HG03575 (cell line): ENCODE measurements around the gene CDH16.

Source experiments
- ATAC-seq: cut with Tn5 transposase; IDR thresholded peaks from one replicate; pipeline ENCODE4 v1.9.1; 2021; ENCODE audit not compliant: unreplicated experiment, insufficient number of reproducible peaks, low FRiP score; ENCODE audit errors: extremely low read depth

CDH16 gene

GRCh38 chr16:66933776-66934137 is 15.1 kb upstream of the CDH16 start:
- no peak for ATAC-seq

GRCh38 chr16:66932076-66932475 is 13.4 kb upstream of the CDH16 start:
- ATAC-seq: no peak

GRCh38 chr16:66931665-66932064 is 13.0 kb upstream of the CDH16 start:
- ATAC-seq: no peak

GRCh38 chr16:66930189-66930588 is 11.5 kb upstream of the CDH16 start:
- ATAC-seq: no peak

GRCh38 chr16:66928702-66929388 is 10.2 kb upstream of the CDH16 start:
- no peak for ATAC-seq

GRCh38 chr16:66927918-66928649 is 9.4 kb upstream of the CDH16 start:
- ATAC-seq: no peak

GRCh38 chr16:66926961-66927436 is 8.3 kb upstream of the CDH16 start:
- no peak for ATAC-seq

- ATAC-seq: no peak
These were observed 7.7 kb upstream of the CDH16 start for GRCh38 chr16:66926171-66926947.

GRCh38 chr16:66925322-66925840 is 6.7 kb upstream of the CDH16 start, which contains the start of gene RRAD:
Gene RRAD, minus strand, starts transcription at chr16:66925535. Its CDS starts 356 bp downstream, at chr16:66925179.
- ATAC-seq: no peak

- ATAC-seq: no peak
These were observed 6.0 kb upstream of the CDH16 start for GRCh38 chr16:66924527-66925321.

GRCh38 chr16:66923866-66924265 is 5.2 kb upstream of the CDH16 start:
- no peak for ATAC-seq

GRCh38 chr16:66923247-66923731 is 4.6 kb upstream of the CDH16 start:
- no peak for ATAC-seq

- no peak for ATAC-seq
These were observed 3.2 kb upstream of the CDH16 start for GRCh38 chr16:66921729-66922450.

- no peak for ATAC-seq
These were observed 2.4 kb upstream of the CDH16 start for GRCh38 chr16:66920924-66921680.

GRCh38 chr16:66920299-66920590 is 1.6 kb upstream of the CDH16 start:
- ATAC-seq: no peak

GRCh38 chr16:66919569-66920298 is 1.0 kb upstream of the CDH16 start:
- ATAC-seq: no peak

- no peak for ATAC-seq
These were observed 330 bp downstream of the CDH16 start for GRCh38 chr16:66918355-66918754.
